Breast epithelium (tissue), 4 donors: Measurements from ENCODE around the gene C9orf72. TPM values are rescaled to one million over a fixed set of nuclear protein-coding genes. Genes with fewer than 3 reads are reported as not detected.

ENCODE experiments used
- DNase-seq, 2 donors: peaks; one replicate each; pipeline ENCODE4 v3.0.0-alpha.2; 2019; ENCODE audit warnings: low spot score in 2 of 2
- H3K27ac ChIP-seq, 2 donors: fragments of 200-600 bp; sonication (generic) in 1 of 2; one replicate each; pipeline ENCODE4 v1.5.1; 2016 to 2019; ENCODE audit warnings: mild to moderate bottlenecking in 1 of 2
- H3K27me3 ChIP-seq, 2 donors: fragments of 200-600 bp; sonication (generic) in 1 of 2; one replicate each; pipeline versions ENCODE4 v1.5.1 to v1.6.0; 2017 to 2019; ENCODE audit warnings: control low read depth in 1 of 2, mild to moderate bottlenecking in 1 of 2
- H3K36me3 ChIP-seq: fragments of 200-600 bp; one replicate; pipeline ENCODE4 v1.5.1; 2019
- H3K4me1 ChIP-seq, 2 donors: fragments of 200-600 bp; sonication (generic); one replicate each; pipeline ENCODE4 v1.5.1; 2016 to 2019; ENCODE audit warnings: control low read depth in 1 of 2
- H3K4me3 ChIP-seq, 3 donors: fragments of 200-600 bp; sonication (generic); 1 replicate in 2 of 3; 2 replicates in 1 of 3; pipeline ENCODE4 v1.5.1; 2016 to 2019; ENCODE audit warnings: mild to moderate bottlenecking in 3 of 3, moderate library complexity in 2 of 3
- H3K9me3 ChIP-seq, 2 donors: fragments of 200-600 bp; sonication (generic) in 1 of 2; one replicate each; pipeline ENCODE4 v1.5.1; 2016 to 2019; ENCODE audit warnings: control low read depth in 1 of 2
- CTCF ChIP-seq, 3 donors: fragments of 450-650 bp; IDR thresholded peaks; one replicate each; pipeline ENCODE4 v1.5.1; 2016 to 2017; ENCODE audit warnings: antibody characterized with exemption in 3 of 3, mild to moderate bottlenecking in 3 of 3, moderate library complexity in 3 of 3
- POLR2A ChIP-seq: fragments of 450-650 bp; IDR thresholded peaks from one replicate; pipeline ENCODE4 v1.6.1; 2016; ENCODE audit warnings: antibody characterized with exemption, mild to moderate bottlenecking, moderate library complexity
- POLR2AphosphoS5 ChIP-seq, 3 donors: sonication (generic); formaldehyde crosslinking; IDR thresholded peaks; one replicate each; pipeline ENCODE4 v1.6.1; 2017; ENCODE audit warnings: antibody characterized with exemption in 3 of 3
- intact Hi-C: fragments of 100-400 bp; cut with DNase I; formaldehyde crosslinking; loops from one replicate; pipeline ENCODE4 v1.15.1; 2023; ENCODE audit warnings: low total_unique reads
- total RNA-seq, 3 donors: library from RNA; depleted of rRNA; stranded (reverse); fragments of >200 nt; gene quantifications; one replicate each; pipeline ENCODE4 v1.1.0, GENCODE V29; 2016

The C9orf72 gene
- total RNA-seq, 3 donors from 2014 or later, result 20.8 to 43.9 (median 27.2) TPM

DNA sequence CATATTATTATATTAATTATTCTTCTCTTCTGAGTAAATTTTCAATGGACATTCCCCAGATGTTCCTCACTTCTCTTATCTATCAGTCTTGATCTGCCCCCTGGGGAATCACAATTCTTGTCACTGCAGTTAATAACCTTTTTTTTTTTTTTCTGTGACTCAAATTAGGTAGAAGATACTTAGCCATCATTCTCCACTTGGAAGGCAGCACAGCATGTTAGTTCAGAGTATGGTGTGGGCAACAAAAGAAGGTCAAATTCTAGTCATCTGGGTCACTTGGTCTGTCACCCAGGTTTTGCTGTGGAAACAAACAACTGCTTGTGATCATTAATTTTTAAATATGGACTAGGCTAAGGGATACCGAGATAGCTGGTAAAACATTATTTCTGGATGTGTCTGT lies 35.5 kb downstream of the C9orf72 start:
- peak overlapping the region; percentile 91 to 94 for H3K27ac ChIP-seq
- TF ChIP-seq POLR2A, result no peak
- no peak for TF ChIP-seq POLR2AphosphoS5 (IDR thresholded peaks at IDR 0.05)
- no peak for TF ChIP-seq CTCF (IDR thresholded peaks at IDR 0.05)
- H3K27me3 ChIP-seq, result no peaks in the 10 kb centered on the region
- H3K4me3 ChIP-seq, result no peak overlapping the region
- peaks cover 3 to 32% of the 10 kb centered on the region in 2 donors for H3K4me1 ChIP-seq
- intact Hi-C loops, result loop anchor here (5.0 to 10.0 kb wide), 2 partner anchors 93 to 580 kb away; partner anchors contain the start of gene IFT74
- no peaks in the 10 kb centered on the region for H3K9me3 ChIP-seq
- no peaks in the 10 kb centered on the region for H3K36me3 ChIP-seq
- DNase-seq, result no peak

DNA sequence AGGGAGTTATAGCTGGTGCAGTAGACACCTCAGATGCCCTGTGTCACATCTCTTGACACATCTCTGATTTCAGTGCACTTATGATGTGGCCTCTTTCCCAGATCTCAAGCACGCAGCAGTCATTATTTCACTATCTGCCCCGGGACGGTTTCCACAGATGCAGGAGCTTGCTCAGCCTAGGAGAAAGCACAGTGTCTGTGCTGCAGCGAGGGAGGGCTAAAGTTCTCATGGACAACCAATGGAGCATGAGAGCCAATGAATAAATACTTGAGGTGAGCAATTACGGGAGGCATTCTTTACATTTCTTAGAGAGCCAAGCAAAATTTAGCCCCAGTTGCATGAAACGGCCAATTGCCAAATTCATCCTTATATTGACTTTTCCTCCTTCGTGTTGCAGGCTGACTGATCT lies 36.2 kb downstream of the C9orf72 start:
- intact Hi-C loops, result loop anchor here (5.0 to 10.0 kb wide), 2 partner anchors 92 to 580 kb away; partner anchors contain the start of gene IFT74
- H3K36me3 ChIP-seq, result no peaks in the 10 kb centered on the region
- no peaks in the 10 kb centered on the region for H3K27me3 ChIP-seq
- no peak overlapping the region for H3K4me3 ChIP-seq
- H3K27ac ChIP-seq, result peak overlapping the region; percentile 21 to 94
- TF ChIP-seq CTCF (IDR thresholded peaks at IDR 0.05) (no peak), POLR2A (no peak), POLR2AphosphoS5 (IDR thresholded peaks at IDR 0.05) (no peak)
- no peaks in the 10 kb centered on the region for H3K9me3 ChIP-seq
- peaks cover 3 to 26% of the 10 kb centered on the region in 2 donors for H3K4me1 ChIP-seq
- DNase-seq, result no peak

DNA sequence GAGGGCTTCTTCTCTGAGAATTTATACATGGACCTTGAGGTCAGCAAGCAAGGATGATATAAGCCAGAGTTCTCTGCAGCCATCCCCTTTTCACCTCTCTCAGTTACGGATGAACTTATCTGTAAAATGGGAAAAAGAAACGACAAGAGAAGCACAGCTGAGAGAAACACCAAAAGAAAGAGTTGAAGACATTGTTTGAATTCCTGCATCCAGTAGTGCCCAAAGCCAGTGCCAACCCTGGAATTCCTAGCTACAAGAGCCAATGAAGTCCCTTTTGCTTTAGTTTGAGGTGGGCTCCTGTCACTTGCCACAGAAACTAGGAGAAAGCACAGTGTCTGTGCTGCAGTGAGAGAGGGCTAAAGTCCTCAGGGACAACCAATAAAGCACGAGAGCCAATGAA lies 37.1 kb downstream of the C9orf72 start:
- TF ChIP-seq POLR2AphosphoS5 (IDR thresholded peaks at IDR 0.05), result no peak
- TF ChIP-seq CTCF (IDR thresholded peaks at IDR 0.05), result no peak
- no peak for TF ChIP-seq POLR2A
- no peak overlapping the region for H3K4me3 ChIP-seq
- DNase-seq, result no peak
- H3K27ac ChIP-seq, result peak overlapping the region; percentile 70 to 94
- no peaks in the 10 kb centered on the region for H3K27me3 ChIP-seq
- H3K4me1 ChIP-seq, result peaks cover 3 to 26% of the 10 kb centered on the region in 2 donors
- H3K36me3 ChIP-seq, result no peaks in the 10 kb centered on the region
- intact Hi-C loops, result loop anchor here (5.0 to 10.0 kb wide), 2 partner anchors 91 to 579 kb away; partner anchors contain the start of gene IFT74
- no peaks in the 10 kb centered on the region for H3K9me3 ChIP-seq

DNA sequence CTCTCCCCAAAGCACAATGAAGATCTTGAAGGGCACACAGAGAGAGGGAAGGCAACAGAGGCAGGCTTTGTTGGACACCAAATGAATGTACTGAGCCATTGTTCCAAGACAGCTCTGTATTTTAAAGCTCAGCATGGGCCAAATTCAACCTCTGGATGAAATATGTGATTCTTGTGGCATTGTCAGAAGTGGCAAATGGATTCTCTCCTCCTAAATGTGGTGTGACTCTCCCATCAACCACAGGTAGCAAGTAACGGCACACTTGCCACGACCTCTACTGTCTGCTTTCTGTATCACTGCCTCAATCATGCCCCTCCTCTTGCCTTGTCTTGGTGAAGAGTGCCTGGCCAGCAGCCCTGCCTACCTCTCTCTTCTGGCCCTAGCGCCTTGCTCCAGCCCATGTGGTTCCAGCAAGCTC lies 37.6 kb downstream of the C9orf72 start:
- intact Hi-C loops, result loop anchor here (5.0 to 10.0 kb wide), 2 partner anchors 91 to 578 kb away; partner anchors contain the start of gene IFT74
- no peaks in the 10 kb centered on the region for H3K9me3 ChIP-seq
- TF ChIP-seq CTCF (IDR thresholded peaks at IDR 0.05) (no peak), POLR2AphosphoS5 (IDR thresholded peaks at IDR 0.05) (no peak), POLR2A (no peak)
- H3K4me1 ChIP-seq, result peaks cover 3 to 22% of the 10 kb centered on the region in 2 donors
- peak overlapping the region; percentile 70 to 94 for H3K27ac ChIP-seq
- H3K36me3 ChIP-seq, result no peaks in the 10 kb centered on the region
- H3K27me3 ChIP-seq, result no peaks in the 10 kb centered on the region
- no peak overlapping the region for H3K4me3 ChIP-seq
- DNase-seq, result no peak

- no peak for TF ChIP-seq CTCF (IDR thresholded peaks at IDR 0.05)
- TF ChIP-seq POLR2AphosphoS5 (IDR thresholded peaks at IDR 0.05), result no peak
- TF ChIP-seq POLR2A, result no peak
- intact Hi-C loops, result loop anchor here (5.0 to 10.0 kb wide), 3 partner anchors 90 to 577 kb away; partner anchors contain the start of gene IFT74
- Histone ChIP-seq H3K4me3 (no peak overlapping the region), H3K27me3 (no peaks in the 10 kb centered on the region), H3K9me3 (no peaks in the 10 kb centered on the region), H3K27ac (peak overlapping the region; percentile 75 to 77), H3K4me1 (peaks cover 3 to 17% of the 10 kb centered on the region in 2 donors), H3K36me3 (no peaks in the 10 kb centered on the region)
- no peak for DNase-seq
Measured at GRCh38 chr9:27534658-27535209, 38.5 kb downstream of the C9orf72 start.
